PFSK-1 (cell line): Measurements from ENCODE around the gene ARMC12.

Experiments
- TAF1 ChIP-seq: IDR thresholded peaks from 2 replicates; pipeline ENCODE4 v1.6.1; 2012; ENCODE audit warnings: low read length, control low read depth, borderline replicate concordance; ENCODE audit not compliant: insufficient read depth
- TF ChIP-seq, protein P1 (sequence below), 2 experiments: IDR thresholded peaks; 2 replicates each; pipeline versions ENCODE4 v1.6.1 to v1.8.0; 2011 to 2012; ENCODE audit warnings: low read depth in 2 of 2, low read length in 2 of 2, control low read depth in 1 of 2, inconsistent platforms in 1 of 2, mild to moderate bottlenecking in 1 of 2, moderate library complexity in 1 of 2; ENCODE audit not compliant: insufficient read depth in 1 of 2

DNA sequence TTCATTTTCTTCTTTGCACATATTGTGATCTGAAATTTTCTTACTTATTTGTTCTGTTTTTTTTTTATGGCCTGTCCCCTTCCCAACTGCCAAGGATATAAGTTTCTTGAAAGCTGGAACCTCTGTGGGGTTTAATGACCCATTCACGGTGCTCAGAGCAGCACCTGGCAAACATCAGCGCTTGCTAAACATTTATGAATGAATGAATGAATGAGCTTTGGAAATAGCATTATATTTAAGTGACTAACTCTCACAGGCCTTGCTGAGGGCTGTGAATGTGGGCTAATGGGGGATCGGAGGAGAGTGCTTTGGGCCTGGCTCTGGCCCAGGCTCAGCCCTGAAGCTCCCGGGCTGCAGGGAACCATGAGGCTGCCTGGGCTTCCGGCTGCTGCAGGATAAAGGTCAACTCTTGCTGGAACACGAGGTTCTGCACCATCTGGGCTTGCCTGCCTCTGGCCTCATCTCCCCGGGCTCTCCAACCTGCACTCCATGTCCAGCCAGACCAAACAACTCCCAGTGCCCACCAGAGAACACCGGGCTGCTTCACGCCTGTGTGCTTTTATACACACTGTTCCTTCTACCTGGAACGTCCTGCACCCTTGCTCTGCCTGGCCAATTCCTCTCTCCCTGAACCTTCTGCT lies 14.6 kb upstream of the ARMC12 start:
- TF ChIP-seq TAF1 = no peak
- TF ChIP-seq, protein P1, sequence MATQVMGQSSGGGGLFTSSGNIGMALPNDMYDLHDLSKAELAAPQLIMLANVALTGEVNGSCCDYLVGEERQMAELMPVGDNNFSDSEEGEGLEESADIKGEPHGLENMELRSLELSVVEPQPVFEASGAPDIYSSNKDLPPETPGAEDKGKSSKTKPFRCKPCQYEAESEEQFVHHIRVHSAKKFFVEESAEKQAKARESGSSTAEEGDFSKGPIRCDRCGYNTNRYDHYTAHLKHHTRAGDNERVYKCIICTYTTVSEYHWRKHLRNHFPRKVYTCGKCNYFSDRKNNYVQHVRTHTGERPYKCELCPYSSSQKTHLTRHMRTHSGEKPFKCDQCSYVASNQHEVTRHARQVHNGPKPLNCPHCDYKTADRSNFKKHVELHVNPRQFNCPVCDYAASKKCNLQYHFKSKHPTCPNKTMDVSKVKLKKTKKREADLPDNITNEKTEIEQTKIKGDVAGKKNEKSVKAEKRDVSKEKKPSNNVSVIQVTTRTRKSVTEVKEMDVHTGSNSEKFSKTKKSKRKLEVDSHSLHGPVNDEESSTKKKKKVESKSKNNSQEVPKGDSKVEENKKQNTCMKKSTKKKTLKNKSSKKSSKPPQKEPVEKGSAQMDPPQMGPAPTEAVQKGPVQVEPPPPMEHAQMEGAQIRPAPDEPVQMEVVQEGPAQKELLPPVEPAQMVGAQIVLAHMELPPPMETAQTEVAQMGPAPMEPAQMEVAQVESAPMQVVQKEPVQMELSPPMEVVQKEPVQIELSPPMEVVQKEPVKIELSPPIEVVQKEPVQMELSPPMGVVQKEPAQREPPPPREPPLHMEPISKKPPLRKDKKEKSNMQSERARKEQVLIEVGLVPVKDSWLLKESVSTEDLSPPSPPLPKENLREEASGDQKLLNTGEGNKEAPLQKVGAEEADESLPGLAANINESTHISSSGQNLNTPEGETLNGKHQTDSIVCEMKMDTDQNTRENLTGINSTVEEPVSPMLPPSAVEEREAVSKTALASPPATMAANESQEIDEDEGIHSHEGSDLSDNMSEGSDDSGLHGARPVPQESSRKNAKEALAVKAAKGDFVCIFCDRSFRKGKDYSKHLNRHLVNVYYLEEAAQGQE (IDR thresholded peaks at IDR 0.05; ENCODE audit: insufficient read depth in 1 of 2, low read depth in 2 of 2, low read length in 2 of 2) = no peak
